GM12864 (cell line): ENCODE data around the gene TCF15.

Source experiments
- DNase-seq: peaks from one replicate; pipeline ENCODE4 v3.0.0-alpha.2; 2011; ENCODE audit warnings: low read depth
- H3K4me3 ChIP-seq: 2 replicates; pipeline ENCODE4 v1.5.1; 2011; ENCODE audit warnings: mild to moderate bottlenecking, low read depth, low read length, control low read depth
- CTCF ChIP-seq: IDR thresholded peaks from 2 replicates; pipeline ENCODE4 v1.5.1; 2011; ENCODE audit warnings: low read depth, mild to moderate bottlenecking, moderate library complexity, low read length, control low read depth, inconsistent platforms; ENCODE audit errors: missing control alignments

TCF15 gene

GRCh38 chr20:561437-562231 is 48.5 kb downstream of the TCF15 start:
- peak; percentile 100 for TF ChIP-seq CTCF
- DNase-seq, result no peak
- H3K4me3 ChIP-seq, result no peak overlapping the region

- peak; percentile 4 for TF ChIP-seq CTCF
- no peak for DNase-seq
- no peak overlapping the region for H3K4me3 ChIP-seq
These were observed 49.4 kb downstream of the TCF15 start for GRCh38 chr20:560680-561079.

GRCh38 chr20:558117-558516 is 52.0 kb downstream of the TCF15 start:
- TF ChIP-seq CTCF, result no peak
- H3K4me3 ChIP-seq, result no peak overlapping the region
- DNase-seq, result no peak

GRCh38 chr20:556984-557383 is 53.1 kb downstream of the TCF15 start:
- TF ChIP-seq CTCF, result no peak
- H3K4me3 ChIP-seq, result no peak overlapping the region
- DNase-seq, result no peak

GRCh38 chr20:555976-556385 is 54.1 kb downstream of the TCF15 start:
- H3K4me3 ChIP-seq, result no peak overlapping the region
- no peak for DNase-seq
- TF ChIP-seq CTCF, result no peak
